HG03575 (cell line): ENCODE measurements around the gene GOLGA6L10.
"Not testable (repeated sequence)": the region's sequence is repeated elsewhere in the genome, so short reads cannot be mapped to it uniquely, and the experiment has no call there.

Experiments
- ATAC-seq: cut with Tn5 transposase; IDR thresholded peaks from one replicate; pipeline ENCODE4 v1.9.1; 2021; ENCODE audit not compliant: unreplicated experiment, insufficient number of reproducible peaks, low FRiP score; ENCODE audit errors: extremely low read depth

GOLGA6L10 gene

GRCh38 chr15:82349375-82349774, at the start of gene GOLGA6L10:
TSS of gene GOLGA6L10 (minus strand) at chr15:82349475. CDS start at chr15:82349375, 100 bp downstream.
- ATAC-seq, result not testable (repeated sequence)

- no peak for ATAC-seq
Observed at GRCh38 chr15:82398785-82399184, 49.5 kb upstream of the GOLGA6L10 start.

GRCh38 chr15:82397817-82398216, 48.5 kb upstream of the GOLGA6L10 start:
- ATAC-seq, result no peak

GRCh38 chr15:82395788-82396187, 46.5 kb upstream of the GOLGA6L10 start:
- ATAC-seq, result not testable (repeated sequence)

GRCh38 chr15:82393671-82394070, 44.4 kb upstream of the GOLGA6L10 start:
- no peak for ATAC-seq

- ATAC-seq, result not testable (repeated sequence)
Observed at GRCh38 chr15:82392077-82392476, 42.8 kb upstream of the GOLGA6L10 start.

GRCh38 chr15:82390152-82390551, 40.9 kb upstream of the GOLGA6L10 start:
- ATAC-seq, result not testable (repeated sequence)

- not testable (repeated sequence) for ATAC-seq
Observed at GRCh38 chr15:82387209-82387608, 37.9 kb upstream of the GOLGA6L10 start.

- ATAC-seq, result not testable (repeated sequence)
Observed at GRCh38 chr15:82381330-82381955, 32.2 kb upstream of the GOLGA6L10 start.

GRCh38 chr15:82379552-82379951, 30.3 kb upstream of the GOLGA6L10 start:
- not testable (repeated sequence) for ATAC-seq

- ATAC-seq, result not testable (repeated sequence)
Observed at GRCh38 chr15:82373661-82374060, 24.4 kb upstream of the GOLGA6L10 start.

GRCh38 chr15:82371656-82372055, 22.4 kb upstream of the GOLGA6L10 start:
- ATAC-seq, result no peak

GRCh38 chr15:82367790-82368189, 18.5 kb upstream of the GOLGA6L10 start:
- not testable (repeated sequence) for ATAC-seq

GRCh38 chr15:82365692-82366323, 16.5 kb upstream of the GOLGA6L10 start:
- ATAC-seq, result not testable (repeated sequence)

- ATAC-seq, result not testable (repeated sequence)
Observed at GRCh38 chr15:82364548-82364947, 15.3 kb upstream of the GOLGA6L10 start.

- ATAC-seq, result not testable (repeated sequence)
Observed at GRCh38 chr15:82362790-82363189, 13.5 kb upstream of the GOLGA6L10 start.

- ATAC-seq, result not testable (repeated sequence)
Observed at GRCh38 chr15:82360618-82361017, 11.3 kb upstream of the GOLGA6L10 start.

- not testable (repeated sequence) for ATAC-seq
Observed at GRCh38 chr15:82355055-82355454, 5.8 kb upstream of the GOLGA6L10 start.

- ATAC-seq, result not testable (repeated sequence)
Observed at GRCh38 chr15:82354546-82354945, 5.3 kb upstream of the GOLGA6L10 start.

- not testable (repeated sequence) for ATAC-seq
Observed at GRCh38 chr15:82347645-82348044, 1.6 kb downstream of the GOLGA6L10 start.
